Coronary artery (tissue), 2 donors: ENCODE data around the gene IER5.

ENCODE experiments used
- DNase-seq: peaks from one replicate; pipeline ENCODE4 v3.0.0-alpha.2; 2017; ENCODE audit warnings: low spot score
- H3K27ac ChIP-seq, 2 donors: fragments of 200-600 bp; sonication (generic); one replicate each; pipeline ENCODE4 v1.5.1; 2016 to 2019
- H3K4me3 ChIP-seq: fragments of 200-600 bp; sonication (generic); 2 replicates; pipeline ENCODE4 v1.5.1; 2016; ENCODE audit warnings: mild to moderate bottlenecking, moderate library complexity
- TF ChIP-seq, protein P1 (sequence below): fragments of 200-600 bp; sonication (generic); IDR thresholded peaks from one replicate; pipeline ENCODE4 v1.5.1; 2019; ENCODE audit warnings: antibody characterized with exemption

The IER5 gene

DNA sequence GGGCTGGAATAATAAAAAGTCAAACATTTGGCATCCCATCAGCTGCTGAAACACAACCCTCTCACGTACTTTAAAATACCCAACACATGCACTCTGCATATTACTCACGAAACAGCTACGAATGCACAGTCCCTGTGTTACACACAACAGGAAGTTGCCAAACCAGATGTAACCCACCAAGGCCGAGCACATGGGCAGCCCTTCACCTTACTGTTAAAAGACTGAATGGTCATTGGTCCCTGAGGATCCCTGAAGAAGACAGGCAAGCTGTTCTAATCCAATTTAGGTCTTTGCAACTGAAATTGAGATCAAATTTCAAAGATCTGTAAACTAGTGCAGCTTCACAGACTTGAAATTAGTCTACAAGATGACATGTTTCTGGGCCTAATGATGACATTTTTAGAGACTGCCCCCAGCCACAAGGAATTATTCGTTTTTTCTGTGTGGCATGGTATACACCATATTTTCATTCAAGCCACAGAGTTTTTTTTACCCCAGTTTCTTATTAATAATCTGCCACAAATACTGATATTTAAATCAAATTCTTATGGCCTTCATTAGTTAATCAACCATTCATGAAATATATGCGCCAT, 25.6 kb upstream of the IER5 start:
- H3K27ac ChIP-seq, result no peak overlapping the region
- no peak overlapping the region for H3K4me3 ChIP-seq
- TF ChIP-seq, protein P1, sequence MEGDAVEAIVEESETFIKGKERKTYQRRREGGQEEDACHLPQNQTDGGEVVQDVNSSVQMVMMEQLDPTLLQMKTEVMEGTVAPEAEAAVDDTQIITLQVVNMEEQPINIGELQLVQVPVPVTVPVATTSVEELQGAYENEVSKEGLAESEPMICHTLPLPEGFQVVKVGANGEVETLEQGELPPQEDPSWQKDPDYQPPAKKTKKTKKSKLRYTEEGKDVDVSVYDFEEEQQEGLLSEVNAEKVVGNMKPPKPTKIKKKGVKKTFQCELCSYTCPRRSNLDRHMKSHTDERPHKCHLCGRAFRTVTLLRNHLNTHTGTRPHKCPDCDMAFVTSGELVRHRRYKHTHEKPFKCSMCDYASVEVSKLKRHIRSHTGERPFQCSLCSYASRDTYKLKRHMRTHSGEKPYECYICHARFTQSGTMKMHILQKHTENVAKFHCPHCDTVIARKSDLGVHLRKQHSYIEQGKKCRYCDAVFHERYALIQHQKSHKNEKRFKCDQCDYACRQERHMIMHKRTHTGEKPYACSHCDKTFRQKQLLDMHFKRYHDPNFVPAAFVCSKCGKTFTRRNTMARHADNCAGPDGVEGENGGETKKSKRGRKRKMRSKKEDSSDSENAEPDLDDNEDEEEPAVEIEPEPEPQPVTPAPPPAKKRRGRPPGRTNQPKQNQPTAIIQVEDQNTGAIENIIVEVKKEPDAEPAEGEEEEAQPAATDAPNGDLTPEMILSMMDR, result no peak
- DNase-seq, result no peak

DNA sequence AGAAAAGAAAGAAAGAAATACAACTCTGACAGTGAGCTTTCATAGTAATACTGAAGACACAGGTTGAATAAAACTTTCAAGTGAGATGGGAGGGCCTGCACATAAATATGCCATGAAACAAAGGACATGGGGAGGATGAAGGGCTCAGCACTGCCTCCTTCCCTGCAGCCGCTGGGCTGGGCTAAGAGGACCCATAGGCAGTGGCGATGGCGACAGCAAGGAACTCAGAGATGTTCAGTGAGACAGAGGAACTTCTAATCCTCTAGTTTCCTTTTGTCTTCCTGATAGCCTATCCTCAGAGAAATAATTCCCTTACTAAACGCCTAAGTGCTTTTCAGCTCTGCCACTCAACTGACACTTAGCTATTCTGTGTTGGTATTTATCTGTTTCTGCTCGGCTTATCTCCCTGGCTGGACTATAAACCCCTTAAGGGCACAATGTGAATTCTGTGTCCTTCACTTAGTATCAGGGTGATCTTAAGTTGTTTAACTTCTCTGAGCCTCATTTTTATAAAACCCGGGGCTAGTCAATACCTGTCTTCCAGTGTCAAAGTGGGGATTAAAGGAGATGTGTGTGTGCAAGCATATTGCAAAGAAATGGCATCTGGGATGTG, 24.4 kb upstream of the IER5 start:
- Histone ChIP-seq H3K4me3 (no peak overlapping the region), H3K27ac (no peak overlapping the region)
- TF ChIP-seq, protein P1, result no peak
- no peak for DNase-seq

GRCh38 chr1:181064702-181065101, 23.8 kb upstream of the IER5 start:
- DNase-seq, result no peak
- no peak overlapping the region for H3K27ac ChIP-seq
- TF ChIP-seq, protein P1, result no peak
- H3K4me3 ChIP-seq, result no peak overlapping the region

GRCh38 chr1:181073638-181074037, 14.9 kb upstream of the IER5 start:
- Histone ChIP-seq H3K27ac (no peak overlapping the region), H3K4me3 (no peak overlapping the region)
- TF ChIP-seq, protein P1, result no peak
- DNase-seq, result no peak

GRCh38 chr1:181075766-181076350, 12.6 kb upstream of the IER5 start:
- DNase-seq, result no peak
- TF ChIP-seq, protein P1, result no peak
- Histone ChIP-seq H3K4me3 (no peak overlapping the region), H3K27ac (no peak overlapping the region)

GRCh38 chr1:181076852-181077251, 11.6 kb upstream of the IER5 start:
- no peak for DNase-seq
- TF ChIP-seq, protein P1, result no peak
- no peak overlapping the region for H3K4me3 ChIP-seq
- no peak overlapping the region for H3K27ac ChIP-seq
